Stimulated activated CD8-positive, alpha-beta memory T cell treated with anti-CD3 and anti-CD28 coated beads, Interleukin-7, amount 100 ng/mL, for 48 hours (primary cell): ENCODE measurements around the gene LYZL2.
A peak's percentile ranks its signal among the peaks of the same experiment; 100 is the strongest.
"Not testable (repeated sequence)": the region's sequence is repeated elsewhere in the genome, so short reads cannot be mapped to it uniquely, and the experiment has no call there.

Experiments
- DNase-seq, 2 donors: peaks; one replicate each; pipeline ENCODE4 v3.0.0-alpha.2; 2020; ENCODE audit warnings: low read depth in 1 of 2; ENCODE audit errors: extremely low read depth in 1 of 2

Gene LYZL2

DNA sequence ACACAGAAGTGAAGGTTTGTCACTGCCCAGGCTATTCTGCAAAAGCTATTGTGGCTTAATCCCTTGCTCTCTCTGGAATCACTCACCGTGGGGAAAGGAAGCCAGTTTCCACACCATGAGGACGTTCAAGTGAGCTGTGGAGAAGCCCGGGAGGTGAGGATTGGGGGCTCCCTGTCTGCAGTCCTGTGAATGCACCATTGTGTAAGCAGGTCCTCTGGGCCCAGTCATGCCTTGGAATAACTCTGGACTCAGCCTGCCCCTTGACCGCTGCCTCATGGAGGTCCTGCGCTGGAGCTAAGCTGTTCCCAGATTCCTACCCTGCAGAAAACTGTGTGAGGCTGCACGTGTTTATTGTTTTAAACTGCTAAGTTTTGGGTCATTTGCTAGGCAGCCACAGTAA is 33.5 kb downstream of the LYZL2 start:
- no peak for DNase-seq

DNA sequence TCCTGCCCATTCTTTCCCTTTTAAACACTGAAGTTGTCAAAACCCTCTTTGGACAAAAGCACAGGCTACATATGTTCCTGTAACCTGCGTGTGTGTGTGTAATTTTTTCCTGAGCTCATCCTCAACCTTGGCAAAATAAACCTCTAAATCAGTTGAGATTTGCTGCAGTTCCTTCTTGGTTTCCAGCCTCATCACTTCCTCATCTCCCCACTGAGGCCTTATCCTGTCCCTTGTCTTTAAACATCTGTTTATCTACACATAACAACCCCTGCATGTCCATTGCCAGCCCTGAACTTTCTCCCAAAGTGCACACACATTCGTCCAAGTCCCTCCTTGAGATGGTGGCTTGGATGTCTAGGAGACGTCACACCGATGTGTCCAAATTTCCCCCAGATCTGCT is 35.5 kb downstream of the LYZL2 start:
- no peak for DNase-seq

DNA sequence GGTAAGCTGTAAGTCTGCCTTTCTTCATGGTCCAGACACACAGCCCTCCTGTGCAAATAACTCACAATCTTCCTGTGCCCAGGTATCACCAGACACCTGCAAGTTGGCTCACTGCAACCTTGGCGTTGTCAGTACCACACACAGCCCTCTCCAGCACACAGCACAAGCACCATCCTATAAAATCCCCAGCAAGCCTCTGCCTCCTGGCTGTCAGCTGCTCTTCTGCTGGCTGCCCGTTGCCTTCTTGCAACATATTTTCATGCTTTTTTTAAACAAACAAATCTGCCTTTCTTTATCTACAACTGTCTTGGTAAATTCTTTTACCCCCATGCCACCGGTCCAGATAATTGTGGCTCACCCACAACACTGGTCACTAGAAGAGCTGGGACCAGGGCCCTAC is 36.8 kb downstream of the LYZL2 start:
- not testable (repeated sequence) for DNase-seq

DNA sequence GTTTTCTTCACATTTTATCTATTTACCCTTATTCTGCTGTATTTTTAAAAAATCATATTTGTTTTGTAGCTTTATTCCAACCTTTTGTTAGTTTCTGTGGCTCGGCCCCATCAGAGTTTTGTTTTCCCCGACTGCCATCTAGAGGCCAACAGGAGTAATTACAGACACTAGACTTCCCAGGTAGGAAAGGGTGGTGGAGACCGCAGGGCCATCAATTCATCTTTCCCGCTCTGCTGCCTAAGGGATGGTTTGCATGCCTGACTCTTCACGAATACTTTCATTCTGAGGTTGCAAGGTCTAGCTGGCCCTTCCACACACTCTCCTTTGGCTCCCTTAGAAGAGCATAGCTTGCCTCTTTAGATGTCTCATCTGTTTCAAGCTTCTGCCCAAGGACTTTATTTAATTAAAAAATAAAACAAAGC is 38.3 kb downstream of the LYZL2 start:
- DNase-seq: no peak

DNA sequence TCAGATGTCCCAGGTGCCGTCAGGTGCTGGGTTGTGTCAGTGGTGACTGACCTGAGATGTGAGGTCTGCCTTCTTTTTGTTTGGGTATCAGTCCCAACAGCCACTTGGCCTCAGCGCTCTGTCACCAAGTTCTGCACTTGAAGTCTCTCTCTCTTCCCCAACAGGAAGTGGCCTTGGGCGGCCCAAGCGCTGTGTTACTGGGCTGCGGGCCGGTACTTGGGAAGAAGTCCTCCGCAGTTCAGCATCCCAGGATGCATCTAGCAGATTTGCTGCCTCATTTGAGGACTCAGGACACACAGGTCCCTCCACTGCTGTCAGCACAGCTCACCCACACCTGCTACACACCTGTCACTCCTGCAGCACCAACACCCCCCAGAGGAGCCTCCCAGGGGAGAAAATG is 40.1 kb downstream of the LYZL2 start:
- DNase-seq: no peak

DNA sequence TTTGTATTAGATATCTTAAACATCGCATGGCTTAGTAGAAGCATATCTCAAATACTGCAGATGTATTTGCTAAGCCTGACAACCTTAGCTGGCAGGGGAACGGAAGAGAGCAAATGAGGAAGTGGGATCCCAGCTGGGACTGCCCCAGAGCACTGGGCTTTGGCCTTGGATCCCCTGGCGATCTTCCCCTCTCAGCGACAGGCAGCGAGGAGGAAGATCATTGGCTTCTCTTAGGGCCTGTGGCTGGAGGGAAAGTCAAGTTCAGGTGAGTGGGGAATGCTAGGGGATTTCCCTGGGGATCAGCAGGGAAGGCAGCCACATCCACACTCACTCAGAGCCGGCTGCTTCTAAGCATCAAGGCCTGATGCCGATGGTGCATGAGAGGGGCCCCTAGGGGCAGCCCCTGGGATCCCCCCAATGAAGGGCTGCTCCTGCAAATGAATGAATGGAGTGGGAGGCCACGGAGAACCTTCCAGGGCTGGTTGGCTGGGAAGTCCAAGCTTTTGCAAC is 42.0 kb downstream of the LYZL2 start:
- no peak for DNase-seq

DNA sequence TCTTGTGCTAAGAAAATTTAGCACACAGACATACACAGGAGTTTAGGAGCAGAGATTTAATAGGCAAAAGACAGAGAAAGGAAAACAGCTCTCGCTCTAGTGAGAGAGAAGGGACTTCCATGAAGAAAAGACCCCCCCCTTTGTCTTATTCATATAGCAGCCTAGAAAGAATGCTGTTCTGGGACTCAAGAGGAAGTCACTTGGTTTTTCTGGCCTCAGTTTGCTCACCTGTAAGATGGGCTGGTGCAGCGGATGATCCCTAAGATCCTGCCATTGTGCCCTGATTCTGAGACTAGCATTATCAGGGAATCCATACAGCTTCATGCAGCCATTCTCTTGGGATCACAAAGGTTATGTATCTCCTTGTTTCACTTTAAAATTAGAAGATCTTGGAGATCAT is 42.7 kb downstream of the LYZL2 start:
- no peak for DNase-seq

DNA sequence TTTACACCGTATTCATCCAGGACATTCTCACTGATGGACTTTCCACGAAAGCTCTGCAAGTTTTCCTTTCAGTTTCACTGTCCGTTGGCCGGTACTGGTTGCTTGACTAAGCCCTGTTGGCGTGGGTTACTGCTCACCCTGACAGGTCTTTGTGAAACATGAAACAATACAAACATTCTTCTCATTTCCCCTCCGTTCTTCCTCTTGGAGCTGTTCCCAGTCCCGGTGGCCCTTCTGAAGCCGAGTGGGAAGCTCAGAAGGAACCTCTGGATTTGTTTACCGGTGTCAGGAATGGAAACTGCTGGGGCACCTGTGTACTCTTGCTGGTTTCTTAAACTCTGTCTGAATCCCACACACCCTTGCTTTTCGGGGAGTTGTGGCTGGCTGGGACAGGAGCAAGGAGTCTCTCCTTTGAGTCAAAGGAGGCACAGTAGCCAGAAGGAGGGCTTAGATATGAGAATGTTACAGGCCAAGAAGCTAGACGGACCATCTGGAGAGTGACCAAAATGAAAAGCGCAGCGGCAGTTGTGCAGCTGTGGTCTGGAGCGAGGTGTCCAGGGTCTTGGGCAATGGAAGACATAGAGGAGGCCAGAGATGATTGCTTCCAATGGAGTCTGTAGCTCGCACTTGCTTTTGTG is 45.7 kb downstream of the LYZL2 start:
- DNase-seq: no peak

DNA sequence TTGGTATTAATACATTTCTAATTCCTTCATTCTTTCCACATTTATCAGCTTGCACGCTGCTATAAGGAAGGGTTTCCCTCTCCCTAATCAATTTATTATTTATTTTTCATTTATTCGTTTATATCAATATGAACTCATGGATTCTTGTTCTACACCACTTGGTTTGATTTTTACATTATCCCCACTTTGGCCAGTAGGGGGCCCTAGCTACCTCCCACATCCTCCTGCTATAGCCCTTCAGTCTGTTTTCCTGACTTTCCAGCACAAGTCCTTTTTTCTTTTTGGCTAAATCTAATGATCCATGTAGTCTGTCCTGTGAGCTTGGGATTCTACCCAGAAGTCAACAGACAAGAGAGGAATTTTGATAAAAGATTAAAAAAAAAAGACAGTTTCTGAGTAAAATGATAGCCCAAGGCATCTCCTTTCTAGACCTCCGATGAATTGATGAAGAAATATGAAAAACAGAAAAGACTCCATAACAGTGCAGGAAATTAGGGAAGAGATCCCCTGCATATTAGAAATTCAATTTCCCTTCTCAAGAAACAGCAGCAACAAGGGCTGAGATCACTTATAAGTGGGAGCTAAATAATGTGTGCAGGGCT is 47.7 kb downstream of the LYZL2 start:
- DNase-seq: peak in 1 of 2 donors; percentile 7

DNA sequence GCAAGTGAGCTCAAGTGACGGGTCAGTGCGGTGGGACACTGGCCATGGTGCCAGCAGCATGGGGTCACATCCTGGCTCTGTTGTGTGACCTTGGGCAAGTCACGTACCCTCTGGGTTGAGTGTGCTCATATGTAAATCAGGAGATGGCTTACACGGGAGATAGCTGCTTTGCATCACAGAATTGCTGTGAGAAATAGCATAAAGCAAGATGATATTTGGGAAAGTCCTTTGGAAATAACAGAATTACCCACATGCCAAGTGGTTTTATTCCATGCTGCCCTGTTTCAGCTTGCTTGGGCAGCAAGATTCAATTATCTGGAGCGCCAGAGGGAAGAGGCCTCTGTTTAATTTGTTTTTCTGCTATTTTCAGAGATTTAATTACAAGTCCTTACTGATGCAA is 48.9 kb downstream of the LYZL2 start:
- DNase-seq: no peak

DNA sequence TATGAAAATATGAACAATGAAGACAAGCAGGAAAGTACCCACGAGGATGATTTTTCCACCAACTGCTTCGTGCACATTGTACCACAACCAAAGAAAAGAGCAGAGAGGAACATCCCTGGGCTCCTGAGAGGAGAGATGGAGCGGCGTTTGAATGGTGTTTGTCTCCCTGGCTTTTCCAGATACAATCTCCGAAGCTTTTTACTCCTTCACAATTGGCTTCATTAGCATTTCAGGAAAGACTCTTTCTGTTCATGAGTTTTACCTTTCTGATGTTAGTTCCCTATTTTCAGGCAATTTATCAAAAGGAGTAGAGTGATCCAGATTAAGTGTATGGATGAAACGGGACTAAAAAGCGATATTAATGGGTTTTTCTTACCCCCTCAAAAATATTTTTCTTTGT is 49.3 kb downstream of the LYZL2 start:
- DNase-seq: no peak

DNA sequence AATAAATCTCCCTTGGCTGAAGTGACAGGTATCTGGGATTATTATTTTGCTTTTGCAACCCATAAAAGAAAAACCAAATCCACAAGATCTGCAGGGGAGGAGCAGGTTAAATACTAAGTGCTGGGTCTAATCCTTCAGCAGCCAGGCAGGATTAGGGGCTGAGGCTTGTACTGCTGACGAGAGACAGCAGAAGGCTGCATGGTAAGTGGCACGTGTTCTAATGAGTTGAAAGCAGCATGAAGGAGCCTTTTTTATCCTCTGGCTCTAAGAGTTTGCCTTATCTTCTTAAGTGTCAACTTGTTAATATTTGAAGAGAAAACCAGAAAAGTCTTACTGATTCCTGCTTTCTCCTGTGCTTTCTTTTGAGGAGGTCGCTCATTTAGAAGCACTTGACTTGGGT is 50.0 kb downstream of the LYZL2 start:
- no peak for DNase-seq

DNA sequence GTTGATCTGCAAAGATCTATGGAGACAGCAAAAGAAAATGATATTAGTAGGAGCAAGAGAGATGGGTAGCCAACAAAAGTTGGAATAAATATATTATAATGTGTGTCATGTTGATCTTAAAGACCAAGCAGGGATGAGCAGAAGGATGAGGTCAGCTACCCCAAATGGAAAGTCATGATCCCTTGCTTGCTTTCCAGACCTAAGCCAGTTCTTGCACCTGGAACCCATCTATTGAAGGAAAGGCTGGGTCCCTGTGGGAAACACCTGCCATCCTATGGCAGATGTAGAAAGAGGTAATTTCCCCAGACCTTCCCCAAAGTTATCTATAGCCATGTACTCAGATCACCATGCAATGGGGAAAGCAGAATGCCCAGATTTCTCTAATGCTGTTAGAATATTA is 52.5 kb downstream of the LYZL2 start:
- DNase-seq: no peak

DNA sequence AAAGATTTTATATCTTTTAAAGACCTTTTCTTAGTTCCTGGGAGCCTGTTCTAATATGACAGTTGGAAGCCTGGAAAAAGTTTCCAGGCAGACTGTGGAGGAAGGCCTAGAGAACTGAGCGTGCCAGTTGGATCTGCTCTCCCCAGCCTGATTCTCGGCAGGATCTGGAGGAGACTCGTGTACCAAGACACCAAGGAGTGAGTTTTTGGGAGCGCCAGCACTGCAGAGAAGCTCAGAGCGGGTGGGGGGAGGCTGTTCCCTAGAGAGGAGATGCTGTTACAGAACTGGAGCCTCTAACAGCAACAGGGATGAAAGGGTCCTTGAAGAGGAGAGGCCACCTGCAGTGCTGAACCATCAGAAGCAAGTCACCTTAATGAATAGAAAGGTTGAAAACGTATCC is 52.9 kb downstream of the LYZL2 start:
- no peak for DNase-seq

DNA sequence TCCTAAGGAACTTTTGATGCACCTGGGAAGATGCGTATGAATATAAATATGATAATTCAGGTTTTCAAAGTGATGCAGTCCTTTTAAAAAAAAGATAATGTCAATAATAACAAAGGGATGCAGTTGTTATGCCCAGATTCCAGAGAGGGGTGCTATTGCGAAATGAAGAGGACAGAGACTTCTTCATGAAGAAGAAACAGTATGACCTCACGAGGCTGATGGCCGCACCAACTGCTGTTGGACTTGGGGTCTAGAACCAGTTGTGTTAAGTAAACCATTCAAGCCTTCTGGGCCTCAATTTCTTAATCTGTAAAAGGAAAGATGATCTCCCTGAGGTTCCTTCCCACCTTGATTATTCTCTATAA is 55.1 kb downstream of the LYZL2 start:
- DNase-seq: no peak

DNA sequence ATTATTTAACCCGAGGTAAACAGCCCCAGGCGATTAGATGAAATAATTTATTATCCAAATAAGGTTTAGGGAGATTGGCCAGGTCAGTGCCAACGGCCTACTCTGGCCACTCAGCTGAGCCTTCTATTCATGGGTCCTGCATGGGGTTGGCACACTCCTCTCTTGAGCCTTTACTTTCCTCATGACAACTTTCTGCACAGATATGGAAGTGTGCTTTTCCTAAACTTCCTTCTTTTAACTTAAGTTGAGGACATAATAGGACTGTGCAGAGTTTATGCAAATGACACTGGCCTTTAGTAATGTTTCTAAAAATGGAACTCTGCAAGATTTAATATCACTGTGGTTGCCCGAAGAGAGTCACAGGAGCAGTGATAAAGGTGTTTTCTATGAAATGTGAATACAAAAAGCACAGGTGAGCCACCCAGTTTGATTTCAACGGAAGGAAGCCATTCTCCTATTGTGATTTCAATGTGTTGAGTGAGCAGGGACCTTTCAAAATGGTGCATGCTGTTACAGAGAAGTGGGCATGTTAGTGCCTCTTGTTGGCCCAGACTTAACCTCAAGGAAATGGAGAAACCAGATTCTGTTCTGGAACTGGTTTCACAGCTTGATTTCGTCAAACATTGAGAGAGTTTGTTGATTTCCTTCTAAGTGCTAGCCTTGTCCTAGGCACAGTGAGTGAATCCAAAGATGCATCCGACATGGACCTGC is 55.7 kb downstream of the LYZL2 start:
- DNase-seq: no peak

DNA sequence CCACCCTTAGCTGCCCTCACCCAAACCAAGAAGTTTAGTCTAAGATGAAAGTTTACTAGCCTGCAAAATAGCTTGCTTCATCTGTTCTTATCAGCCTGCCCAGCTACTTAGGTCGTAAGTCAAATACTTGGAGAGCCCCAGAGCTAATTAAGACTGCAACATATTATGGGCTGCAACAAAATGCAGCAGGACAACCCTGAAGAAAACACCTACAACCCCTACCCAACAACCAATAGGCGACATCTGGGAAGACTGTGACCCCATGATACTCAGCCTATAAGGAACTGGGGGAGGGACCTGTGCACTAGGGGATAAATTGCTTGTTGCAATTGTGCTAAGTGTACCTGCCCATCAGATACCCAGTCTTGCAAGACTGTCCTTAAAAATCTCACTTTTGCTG is 64.1 kb downstream of the LYZL2 start:
- DNase-seq: no peak

DNA sequence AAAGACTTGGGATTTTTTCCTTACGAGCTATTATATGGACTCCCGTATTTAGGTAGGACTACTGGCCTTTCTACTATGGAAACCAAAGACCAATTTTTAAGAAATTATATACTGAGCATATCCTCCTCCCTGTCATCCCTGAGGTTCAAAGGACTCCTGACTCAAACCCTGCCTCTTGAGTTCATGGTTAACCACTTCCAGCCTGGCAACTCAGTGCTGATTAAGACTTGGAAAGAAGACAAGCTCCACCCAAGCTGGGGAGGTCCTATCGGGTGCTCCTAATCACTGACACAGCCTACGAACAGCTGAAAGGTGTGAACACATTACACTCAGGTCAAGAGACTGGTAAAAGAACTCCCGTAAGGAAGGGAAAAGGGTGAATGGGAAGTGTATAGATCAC is 66.8 kb downstream of the LYZL2 start:
- DNase-seq: peak; percentile 14 to 47
